K562 (cell line): ENCODE measurements around the gene COL9A3. TPM values are rescaled to one million over a fixed set of nuclear protein-coding genes. Genes with fewer than 3 reads are reported as not detected.
A peak's percentile ranks its signal among the peaks of the same experiment; 100 is the strongest.

Source experiments
- CBX3 ChIP-seq, 2 experiments: IDR thresholded peaks; 1 replicate in 1 of 2; 2 replicates in 1 of 2; pipeline ENCODE4 v1.6.1; 2012; ENCODE audit warnings: inconsistent platforms in 2 of 2, low read length in 2 of 2, borderline replicate concordance in 1 of 2, control low read depth in 1 of 2
- EP400 ChIP-seq: fragments of 450-650 bp; IDR thresholded peaks from 2 replicates; pipeline ENCODE4 v1.6.1; 2017; ENCODE audit warnings: antibody characterized with exemption, mild to moderate bottlenecking, moderate library complexity
- ETV1 ChIP-seq: fragments of 450-650 bp; conservative IDR thresholded peaks from 2 replicates; pipeline ENCODE4 v1.6.1; 2016; ENCODE audit warnings: missing genetic modification characterization, control low read depth, low read depth, missing compliant biosample characterization
- EZH2 ChIP-seq: IDR thresholded peaks from 2 replicates; pipeline ENCODE4 v1.6.1; 2012; ENCODE audit warnings: low read depth, mild to moderate bottlenecking, inconsistent platforms, low read length, borderline replicate concordance
- FOXK1 ChIP-seq: sonication (generic); formaldehyde crosslinking; IDR thresholded peaks from 2 replicates; pipeline ENCODE4 v1.8.0; 2022; ENCODE audit warnings: missing genetic modification reagents, mild to moderate bottlenecking, borderline replicate concordance
- MYC ChIP-seq, 2 experiments: fragments of 250-450 bp in 1 of 2; sonication (Bioruptor Pico) in 1 of 2; IDR thresholded peaks; 2 replicates each; pipeline versions ENCODE4 v1.5.1 to v1.6.1; 2012 to 2021; ENCODE audit warnings: low read depth in 2 of 2, borderline replicate concordance in 1 of 2, improper control_type of control experiment in 1 of 2, low read length in 1 of 2, mild to moderate bottlenecking in 1 of 2, moderate library complexity in 1 of 2
- OTX1 ChIP-seq: fragments of 450-650 bp; formaldehyde crosslinking; IDR thresholded peaks from 2 replicates; pipeline ENCODE4 v1.4.0; 2022; ENCODE audit warnings: mild to moderate bottlenecking
- POLR2AphosphoS2 ChIP-seq: IDR thresholded peaks from 2 replicates; pipeline ENCODE4 v1.6.1; 2012; ENCODE audit warnings: low read length, improper control_type of control experiment
- RCOR1 ChIP-seq, 2 experiments: IDR thresholded peaks; 2 replicates each; pipeline ENCODE4 v1.6.1; 2012; ENCODE audit warnings: low read depth in 2 of 2, low read length in 2 of 2, borderline replicate concordance in 1 of 2, improper control_type of control experiment in 1 of 2
- REST ChIP-seq, 2 experiments: fragments of 450-650 bp; formaldehyde crosslinking in 1 of 2; IDR thresholded peaks; 2 replicates each; pipeline versions ENCODE4 v1.4.0 to v1.6.1; 2014 to 2020; ENCODE audit warnings: mild to moderate bottlenecking in 2 of 2, borderline replicate concordance in 1 of 2, low read depth in 1 of 2
- SP1 ChIP-seq: sonication (generic); formaldehyde crosslinking; IDR thresholded peaks from 2 replicates; pipeline ENCODE4 v1.8.1; 2022; ENCODE audit warnings: mild to moderate bottlenecking, missing genetic modification reagents
- TEAD4 ChIP-seq, 2 experiments: sonication (generic) in 1 of 2; formaldehyde crosslinking in 1 of 2; IDR thresholded peaks; 2 replicates each; pipeline versions ENCODE4 v1.6.1 to v1.8.0; 2012 to 2022; ENCODE audit warnings: borderline replicate concordance in 1 of 2, inconsistent platforms in 1 of 2, low read length in 1 of 2, mild to moderate bottlenecking in 1 of 2, missing genetic modification reagents in 1 of 2
- ZBTB7A ChIP-seq: IDR thresholded peaks from 2 replicates; pipeline ENCODE4 v1.6.1; 2011; ENCODE audit warnings: low read depth, mild to moderate bottlenecking, low read length, moderate library complexity, borderline replicate concordance; ENCODE audit not compliant: control insufficient read depth
- ZNF146 ChIP-seq: IDR thresholded peaks from one replicate; pipeline ENCODE4 v1.6.1; 2018; ENCODE audit warnings: missing compliant biosample characterization; ENCODE audit not compliant: unreplicated experiment
- ZNF224 ChIP-seq: sonication (generic); formaldehyde crosslinking; IDR thresholded peaks from 2 replicates; pipeline ENCODE4 v1.8.0; 2022; ENCODE audit warnings: mild to moderate bottlenecking, missing genetic modification reagents
- polyA plus RNA-seq, 8 experiments: library from polyadenylated mRNA; depleted of rRNA in 4 of 8; stranded (reverse) in 5 of 8; unstranded in 3 of 8; fragments of >200 nt; fragmentation: Nextera tagmentation in 2 of 8; fragmentation: Illumina TruSeq in 1 of 8; extraction: Ambion mirVana in 2 of 8; extraction: Trizol in 1 of 8; gene quantifications; 2 replicates each; pipeline versions ENCODE4 v1.2.1 to v1.2.3, GENCODE V29; 2011 to 2014; ENCODE audit warnings: inconsistent platforms in 1 of 8, missing spikeins in 1 of 8
- total RNA-seq, 7 experiments: library from RNA; depleted of rRNA in 6 of 7; stranded (reverse); fragments of >200 nt in 6 of 7; fragmentation: Illumina TruSeq in 2 of 7; extraction: Trizol in 2 of 7; gene quantifications; 2 replicates each; pipeline versions ENCODE4 v1.2.1 to v1.2.3, GENCODE V29; 2011 to 2021; ENCODE audit warnings: low replicate concordance in 1 of 7

COL9A3 gene
- total and polyA plus RNA-seq, 9 of the 15 experiments (the other 6 are each of a cell fraction or from before 2014, with no cell fraction given): 0.14 to 3.6 (median 0.88) TPM; not detected in 1

GRCh38 chr20:62791301-62792181 lies 25.3 kb upstream of the COL9A3 start (continued):
- TF ChIP-seq ZNF224 (CRISPR knock-in tag): no peak
- no peak for TF ChIP-seq POLR2AphosphoS2
- 0 out of 2 replicates have a peak, but pooled peaks have one; percentile 47 for TF ChIP-seq FOXK1 (CRISPR knock-in tag)
- TF ChIP-seq SP1 (CRISPR knock-in tag): peak; percentile 22; the same call in 1 of the 2 replicates
- TF ChIP-seq ZBTB7A: peak; percentile 66; the same call in 1 of the 2 replicates
- peak; percentile 76 for TF ChIP-seq ETV1 (tag)
- 0 out of 2 replicates have a peak, but pooled peaks have one; percentile 14 for TF ChIP-seq TEAD4 (IDR thresholded peaks at IDR 0.05; ENCODE audit: low read length)
- no peak for TF ChIP-seq TEAD4 (CRISPR knock-in tag; IDR thresholded peaks at IDR 0.05; ENCODE audit: borderline replicate concordance)
- TF ChIP-seq CBX3 (IDR thresholded peaks at IDR 0.05; ENCODE audit: borderline replicate concordance in 1 of 2, low read length in 2 of 2): peak in 1 of 2 experiments; percentile 38; a peak in 1 of 3 replicates
- TF ChIP-seq REST (IDR thresholded peaks at IDR 0.05; ENCODE audit: borderline replicate concordance): peak; percentile 83
- no peak for TF ChIP-seq REST (CRISPR knock-in tag; IDR thresholded peaks at IDR 0.05; ENCODE audit: low read depth)
- peak in 1 of 2 experiments; percentile 32; a peak in 1 of 4 replicates for TF ChIP-seq RCOR1 (IDR thresholded peaks at IDR 0.05; ENCODE audit: borderline replicate concordance in 1 of 2, low read depth in 2 of 2, low read length in 2 of 2)
- TF ChIP-seq OTX1 (CRISPR knock-in tag): no peak
- no peak for TF ChIP-seq EZH2
- TF ChIP-seq ZNF146 (CRISPR knock-in tag): no peak
- TF ChIP-seq MYC (IDR thresholded peaks at IDR 0.05; ENCODE audit: low read depth, low read length): 0 out of 2 replicates have a peak, but pooled peaks have one; percentile 36
- TF ChIP-seq MYC (CRISPR knock-in tag; IDR thresholded peaks at IDR 0.05; ENCODE audit: borderline replicate concordance, low read depth): no peak
- TF ChIP-seq EP400: peak; percentile 26; the same call in 1 of the 2 replicates
